ENCODE measurements around the gene SMPD4. TPM values are rescaled to one million over a fixed set of nuclear protein-coding genes. Genes with fewer than 3 reads are reported as not detected.
A peak's percentile ranks its signal among the peaks of the same experiment; 100 is the strongest.
"Not testable (repeated sequence)": the region's sequence is repeated elsewhere in the genome, so short reads cannot be mapped to it uniquely, and the experiment has no call there.

Gene SMPD4
- total RNA-seq, 1 experiment from 2014 or later, result 35.2 TPM

DNA sequence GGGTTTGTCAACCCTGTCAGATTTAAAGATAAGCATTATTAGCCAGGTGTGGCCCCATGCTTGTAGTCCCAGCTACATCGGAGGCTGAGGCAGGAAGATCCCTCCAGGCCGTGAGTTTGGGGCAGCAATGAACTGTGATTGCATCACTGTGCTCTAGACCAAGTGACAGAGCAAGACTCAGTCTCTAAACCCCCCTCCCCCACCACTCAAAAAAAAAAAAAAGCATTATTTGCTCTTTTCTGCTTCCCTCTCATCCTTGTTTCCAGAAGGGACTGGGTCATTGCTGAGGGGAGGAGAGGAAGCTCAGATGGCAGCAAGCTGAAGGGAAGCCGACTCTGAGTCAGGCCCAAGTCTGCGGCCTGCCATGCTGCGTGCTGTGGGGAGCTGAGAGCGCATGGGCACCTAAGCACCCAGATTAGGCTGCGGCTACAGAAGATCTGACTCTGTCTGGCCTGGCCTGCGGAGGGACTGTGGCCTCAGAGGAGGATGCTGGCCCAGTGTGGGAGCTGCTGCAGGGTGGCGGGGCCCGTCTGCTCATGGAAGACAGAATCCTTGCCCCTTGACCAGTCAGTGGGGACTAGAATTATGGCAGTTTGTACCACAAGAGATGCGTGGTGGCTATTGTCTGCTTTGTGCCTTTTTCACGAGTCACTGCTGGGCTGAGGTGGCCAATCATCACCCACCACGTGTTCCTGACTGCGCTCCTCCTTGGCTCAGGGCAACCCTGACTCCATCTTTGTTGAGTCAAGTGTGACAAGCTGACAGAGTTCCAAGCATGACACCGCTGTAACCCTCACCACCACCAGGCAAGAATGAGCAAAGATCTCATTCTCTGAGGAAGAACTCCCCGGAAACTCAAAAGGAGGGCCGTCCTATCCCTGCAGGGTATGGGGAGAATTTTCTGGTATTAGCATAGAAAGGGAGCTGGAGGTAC lies 6.7 kb upstream of the SMPD4 start:
- DNase-seq (ENCODE audit: low read depth), result not testable (repeated sequence)

- no peak for DNase-seq (ENCODE audit: low read depth)
These were observed 5.9 kb upstream of the SMPD4 start for GRCh38 chr2:130187268-130187667.

DNA sequence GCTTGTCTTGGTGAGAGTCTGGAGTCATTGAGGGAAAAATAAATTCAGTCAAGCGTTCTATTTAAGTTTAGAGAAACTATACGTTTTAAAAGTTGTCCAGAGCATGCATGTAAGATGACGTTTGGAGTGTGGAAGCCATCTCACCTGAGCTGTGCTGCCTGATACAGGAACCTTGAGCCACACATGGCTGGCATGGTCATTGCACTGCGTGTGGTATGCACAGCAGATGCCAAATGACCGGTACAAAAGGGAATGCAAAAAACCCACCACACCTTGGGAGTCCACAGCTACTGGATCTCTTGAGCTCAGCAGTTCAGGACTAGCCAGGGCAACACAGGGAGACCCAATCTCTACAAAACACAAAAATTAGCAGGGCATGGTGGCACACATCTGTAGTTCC lies 5.0 kb upstream of the SMPD4 start:
- DNase-seq (ENCODE audit: low read depth), result no peak

DNA sequence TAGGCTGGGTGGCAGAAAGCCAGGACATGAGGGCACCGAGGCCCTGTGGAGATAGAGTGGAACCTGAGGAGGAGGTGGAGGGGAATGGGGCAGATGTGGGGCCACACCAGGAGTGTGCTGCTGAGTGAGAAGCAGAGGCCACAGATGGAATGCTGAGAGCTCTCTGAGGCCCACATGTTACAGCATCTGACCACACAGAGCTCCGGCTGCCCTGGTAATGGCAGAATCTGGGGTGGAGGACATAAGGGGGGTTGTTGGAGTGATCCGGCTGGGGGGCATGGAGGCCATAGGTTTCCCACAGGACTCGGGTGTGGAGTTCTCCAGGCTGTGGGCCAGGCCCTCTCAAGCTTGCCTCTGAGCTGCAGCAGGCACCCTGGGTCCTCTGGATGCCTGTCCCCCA lies 4.5 kb upstream of the SMPD4 start:
- no peak for DNase-seq (ENCODE audit: low read depth)

- DNase-seq (ENCODE audit: low read depth), result no peak
These were observed 4.0 kb upstream of the SMPD4 start for GRCh38 chr2:130185436-130185835.

DNA sequence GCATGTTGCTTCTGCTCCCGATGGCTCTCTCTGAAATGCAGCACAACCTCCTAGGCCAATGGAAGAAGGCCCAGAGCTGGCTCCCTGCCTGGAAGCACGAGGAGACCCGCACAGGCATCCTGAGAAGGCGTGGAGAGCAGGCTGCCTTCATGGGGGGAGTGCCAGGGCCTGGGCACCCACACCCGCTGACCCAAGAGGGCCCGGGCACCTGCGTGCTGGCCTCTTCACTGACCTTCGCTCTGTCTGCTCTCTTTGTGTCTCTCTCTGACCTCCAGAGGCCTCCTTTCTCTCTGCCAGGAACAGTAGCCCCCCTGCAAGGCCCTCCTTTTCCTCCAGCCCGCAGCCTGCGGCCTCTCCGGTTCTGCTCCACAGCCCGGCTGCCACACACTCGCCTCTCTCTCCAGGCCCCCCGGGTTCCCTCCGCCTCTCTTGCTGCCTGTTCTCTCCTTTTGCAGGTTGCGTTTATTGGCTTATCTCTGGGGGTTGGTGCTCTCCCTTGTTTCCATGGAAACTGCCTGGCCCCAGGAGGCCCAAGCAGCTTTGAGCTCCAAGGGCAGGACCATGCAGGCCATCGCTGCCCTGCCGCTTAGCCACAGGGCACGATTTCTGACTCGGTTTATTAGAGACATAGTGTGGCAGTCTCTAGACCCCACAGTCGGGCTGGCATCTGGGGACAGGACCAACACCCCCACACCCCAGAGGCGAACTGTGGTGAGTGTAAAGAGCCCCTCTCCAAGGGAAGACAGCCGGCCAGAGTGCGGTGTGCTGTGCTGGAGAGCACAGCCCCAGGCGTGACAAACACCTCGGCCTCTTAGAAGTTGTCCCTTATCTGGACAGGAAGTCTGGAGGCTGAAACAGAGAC lies 2.3 kb upstream of the SMPD4 start:
- DNase-seq (ENCODE audit: low read depth), result no peak

DNA sequence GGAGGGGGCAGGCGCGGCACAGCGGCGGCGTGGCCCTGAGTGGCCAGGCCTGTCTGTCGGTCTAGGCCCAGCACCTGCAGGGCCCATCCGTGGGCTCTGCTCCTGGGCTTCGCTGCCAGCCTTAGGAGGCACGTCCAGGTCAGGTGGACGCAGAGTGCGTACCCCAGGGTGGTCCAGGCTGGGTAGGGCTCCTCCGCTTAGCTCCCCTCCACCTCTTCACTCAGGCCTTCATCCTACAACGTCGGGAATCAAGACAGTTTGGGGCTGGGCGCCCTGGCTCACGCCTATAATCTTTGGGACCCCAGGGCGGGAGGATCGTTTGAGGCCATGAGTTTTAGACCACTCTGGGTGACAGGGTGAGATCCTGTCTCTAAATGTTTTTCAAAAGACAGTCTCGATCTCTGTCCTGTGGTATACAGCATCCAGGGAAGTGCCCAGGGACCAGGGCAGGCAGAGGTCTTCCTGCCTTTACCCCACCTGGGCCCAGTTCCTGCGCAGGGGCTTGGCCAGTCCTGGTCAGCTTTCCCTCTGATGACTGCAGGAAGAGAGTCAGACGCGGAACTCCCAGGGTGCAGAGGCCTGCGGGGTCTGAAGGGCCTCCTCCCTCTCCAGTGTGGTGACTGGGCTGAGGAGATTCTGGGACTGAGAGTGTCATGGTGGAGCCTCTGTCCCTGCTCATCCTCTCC lies 1.6 kb upstream of the SMPD4 start:
- peak; percentile 9 for DNase-seq (ENCODE audit: low read depth)

- DNase-seq (ENCODE audit: low read depth), result peak; percentile 86
These were observed 679 bp upstream of the SMPD4 start, which contains the start of gene MZT2B for GRCh38 chr2:130181880-130182682. Gene MZT2B, plus strand, starts transcription at chr2:130182262. Its CDS starts 21 bp downstream, at chr2:130182283.

DNA sequence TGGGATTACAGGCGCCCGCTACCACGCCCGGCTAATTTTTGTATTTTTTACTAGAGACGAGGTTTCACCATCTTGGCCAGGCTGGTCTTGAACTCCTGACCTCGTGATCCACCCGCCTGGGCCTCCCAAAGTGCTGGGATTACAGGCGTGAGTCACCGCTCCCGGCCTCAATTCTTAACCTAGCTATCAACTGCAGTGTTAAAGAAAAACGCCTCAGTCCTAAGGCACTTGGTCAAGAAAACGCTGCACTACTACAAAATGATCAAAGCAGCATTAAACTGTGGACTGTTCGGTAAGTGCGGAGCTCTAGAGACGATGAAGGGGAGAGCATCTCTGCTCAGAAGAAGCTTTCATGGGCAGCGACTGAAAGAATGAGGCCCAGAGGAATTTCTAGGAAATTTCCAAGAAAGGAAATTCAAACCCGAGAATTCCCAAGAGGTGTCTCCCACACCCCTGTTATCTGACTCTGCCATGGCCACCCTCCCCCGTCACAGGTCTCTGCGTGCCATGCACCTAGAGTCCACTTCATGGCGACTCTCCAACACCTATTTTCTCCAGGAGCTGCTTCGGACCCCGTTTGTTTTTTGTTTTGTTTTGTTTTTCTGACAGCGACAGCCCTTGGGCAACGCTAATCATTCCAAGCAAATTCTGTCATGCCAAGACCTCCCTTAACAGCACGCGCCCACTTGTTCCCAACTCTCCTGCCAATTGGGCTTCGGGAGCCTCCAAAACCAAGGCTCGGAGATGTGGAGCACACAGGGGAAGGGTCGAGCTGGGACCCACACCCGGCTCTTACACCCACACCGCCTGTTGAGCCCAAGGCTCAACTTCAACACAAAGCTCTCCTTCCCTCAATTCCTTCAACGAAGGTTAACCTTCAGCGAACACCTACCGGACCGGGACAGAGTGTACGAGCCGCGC lies 738 bp downstream of the SMPD4 start:
- peak; percentile 34 for DNase-seq (ENCODE audit: low read depth)

- DNase-seq (ENCODE audit: low read depth), result not testable (repeated sequence)
These were observed 6.5 kb downstream of the SMPD4 start for GRCh38 chr2:130174866-130175265.

DNA sequence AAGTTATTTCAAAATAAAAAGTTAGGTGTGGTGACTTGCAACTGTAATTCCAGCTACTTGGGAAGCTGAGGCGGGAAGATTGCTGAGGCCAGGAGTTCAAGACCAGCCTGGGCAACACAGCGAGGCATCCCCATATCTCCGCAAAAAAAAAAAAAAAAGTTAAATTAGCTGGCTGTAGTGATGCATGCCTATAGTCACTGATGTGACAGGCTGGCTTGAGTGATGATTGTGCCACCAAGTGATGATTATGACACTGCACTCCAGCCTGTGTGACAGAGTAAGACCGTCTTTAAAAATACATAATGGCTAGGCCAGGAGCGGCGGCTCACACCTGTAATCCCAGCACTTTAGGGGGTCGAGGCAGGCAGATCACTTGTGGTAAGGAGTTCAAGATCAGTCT lies 11.5 kb downstream of the SMPD4 start:
- no peak for DNase-seq (ENCODE audit: low read depth)

DNA sequence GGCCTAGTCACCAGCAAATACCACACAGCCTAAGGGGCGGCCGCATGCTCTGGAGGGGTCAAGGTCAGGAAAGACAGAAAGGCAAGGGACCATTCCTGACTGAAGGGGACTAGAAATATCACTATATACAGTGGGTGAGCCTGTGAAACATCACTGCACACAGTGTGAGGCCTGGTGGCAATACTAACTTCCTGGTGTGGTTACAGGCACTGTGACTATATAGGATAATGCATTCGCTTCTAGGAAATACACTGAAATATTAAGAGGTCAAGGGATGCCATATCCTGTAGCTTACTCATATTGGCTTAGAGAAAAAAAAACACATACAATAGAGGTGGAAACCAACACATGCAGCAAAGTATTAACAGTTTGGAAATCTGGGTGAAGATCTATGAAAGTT lies 12.2 kb downstream of the SMPD4 start:
- not testable (repeated sequence) for DNase-seq (ENCODE audit: low read depth)

DNA sequence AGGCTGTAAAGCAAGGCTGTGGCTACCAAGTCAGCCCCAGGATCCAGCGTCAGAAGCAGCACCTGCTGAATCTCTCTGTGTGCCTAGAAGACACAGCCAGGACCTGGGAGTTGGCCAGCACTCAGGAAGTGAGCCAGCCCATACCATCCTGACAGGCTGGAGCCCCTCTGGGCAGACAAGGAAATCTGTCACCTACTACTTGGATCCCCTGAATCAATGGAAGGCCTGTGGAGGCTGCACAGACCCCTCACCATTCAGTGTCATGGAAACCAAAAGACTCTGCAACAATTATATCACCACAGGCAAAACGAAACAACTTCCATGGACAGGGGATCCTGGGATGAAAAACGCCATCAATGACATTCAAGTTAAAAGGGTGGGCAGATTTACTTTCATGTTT lies 14.8 kb downstream of the SMPD4 start:
- DNase-seq (ENCODE audit: low read depth), result not testable (repeated sequence)

GRCh38 chr2:130165293-130166016 lies 15.9 kb downstream of the SMPD4 start:
- DNase-seq (ENCODE audit: low read depth), result no peak

DNA sequence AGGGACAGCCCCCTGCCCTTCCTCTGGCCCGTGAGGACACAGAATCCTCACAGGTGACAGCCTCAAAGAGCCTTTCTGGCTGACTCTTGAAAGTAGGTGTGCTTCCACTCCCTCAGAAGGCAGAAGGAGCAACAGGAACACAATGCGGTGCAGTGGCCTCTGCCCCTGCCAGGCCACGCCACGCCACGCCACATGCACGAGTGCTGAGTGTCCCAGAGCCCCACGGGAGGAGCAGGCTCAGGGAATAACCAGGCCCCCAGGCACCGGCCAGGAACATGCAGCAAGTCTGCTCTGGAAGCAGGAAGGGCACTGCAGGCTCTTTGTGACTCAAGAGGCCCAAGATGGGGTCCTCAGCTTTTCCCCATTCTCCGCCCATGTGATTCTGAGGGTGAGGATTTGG lies 18.4 kb downstream of the SMPD4 start:
- DNase-seq (ENCODE audit: low read depth), result no peak

- DNase-seq (ENCODE audit: low read depth), result not testable (repeated sequence)
These were observed 18.9 kb downstream of the SMPD4 start for GRCh38 chr2:130162486-130162885.

- DNase-seq (ENCODE audit: low read depth), result not testable (repeated sequence)
These were observed 20.3 kb downstream of the SMPD4 start for GRCh38 chr2:130160838-130161705.

DNA sequence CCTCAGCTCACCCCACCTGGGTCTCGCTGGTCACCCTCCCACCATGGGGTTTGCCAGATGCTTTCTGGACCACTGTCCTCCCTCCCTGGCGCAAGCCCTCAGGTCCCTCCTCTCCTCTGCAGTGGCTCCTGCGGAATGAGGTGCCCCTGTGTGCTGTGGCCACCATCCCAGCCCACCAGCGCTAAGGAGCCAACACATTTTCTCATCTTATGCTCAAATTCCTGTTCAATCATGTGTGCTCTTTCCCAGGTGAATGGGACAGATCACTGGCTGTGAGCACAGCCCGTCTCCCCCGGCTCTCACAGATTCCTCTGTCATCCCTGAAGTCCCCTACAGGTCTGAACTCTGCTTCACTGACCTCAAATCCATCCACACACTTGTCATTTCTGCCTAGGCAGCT lies 21.3 kb downstream of the SMPD4 start:
- no peak for DNase-seq (ENCODE audit: low read depth)

Data from RPMI7951 (cell line).